IPS-15b (cell line): ENCODE data around the gene TLE6.
"Not testable (repeated sequence)": the region's sequence is repeated elsewhere in the genome, so short reads cannot be mapped to it uniquely, and the experiment has no call there.

Experiments
- H3K27me3 ChIP-seq: one replicate; pipeline ENCODE4 v1.6.1; 2013; ENCODE audit warnings: low read length; ENCODE audit not compliant: control insufficient read depth, insufficient read depth
- H3K36me3 ChIP-seq: one replicate; pipeline ENCODE4 v1.6.1; 2013; ENCODE audit warnings: low read length; ENCODE audit not compliant: control insufficient read depth, insufficient read depth
- H3K4me1 ChIP-seq: one replicate; pipeline ENCODE4 v1.6.1; 2013; ENCODE audit warnings: mild to moderate bottlenecking, low read length; ENCODE audit not compliant: control insufficient read depth, insufficient read depth
- H3K4me3 ChIP-seq: one replicate; pipeline ENCODE4 v1.5.1; 2013; ENCODE audit warnings: low read depth, low read length
- H3K9ac ChIP-seq: one replicate; pipeline ENCODE4 v1.6.1; 2013; ENCODE audit warnings: low read depth, mild to moderate bottlenecking, low read length
- H3K9me3 ChIP-seq: one replicate; pipeline ENCODE4 v1.6.1; 2013; ENCODE audit warnings: mild to moderate bottlenecking, low read length; ENCODE audit not compliant: control insufficient read depth, insufficient read depth

The TLE6 gene

GRCh38 chr19:3007975-3008374 lies 30.6 kb downstream of the TLE6 start:
- Histone ChIP-seq H3K36me3 (no peaks in the 10 kb centered on the region), H3K27me3 (no peaks in the 10 kb centered on the region), H3K4me3 (no peak overlapping the region), H3K9me3 (no peaks in the 10 kb centered on the region), H3K9ac (no peak overlapping the region), H3K4me1 (no peaks in the 10 kb centered on the region)

GRCh38 chr19:3008994-3009393 lies 31.6 kb downstream of the TLE6 start:
- no peak overlapping the region for H3K4me3 ChIP-seq
- no peaks in the 10 kb centered on the region for H3K27me3 ChIP-seq
- H3K4me1 ChIP-seq, result no peaks in the 10 kb centered on the region
- no peak overlapping the region for H3K9ac ChIP-seq
- H3K36me3 ChIP-seq, result no peaks in the 10 kb centered on the region
- H3K9me3 ChIP-seq, result no peaks in the 10 kb centered on the region

- no peaks in the 10 kb centered on the region for H3K27me3 ChIP-seq
- no peaks in the 10 kb centered on the region for H3K36me3 ChIP-seq
- H3K4me1 ChIP-seq, result no peaks in the 10 kb centered on the region
- no peak overlapping the region for H3K9ac ChIP-seq
- no peaks in the 10 kb centered on the region for H3K9me3 ChIP-seq
- no peak overlapping the region for H3K4me3 ChIP-seq
Observed at GRCh38 chr19:3010871-3011270, 33.5 kb downstream of the TLE6 start.

- not testable (repeated sequence) for H3K27me3 ChIP-seq, H3K9ac ChIP-seq, H3K4me1 ChIP-seq, H3K36me3 ChIP-seq, H3K4me3 ChIP-seq, H3K9me3 ChIP-seq
Observed at GRCh38 chr19:3012059-3012458, 34.7 kb downstream of the TLE6 start.

- Histone ChIP-seq H3K9ac (no peak overlapping the region), H3K9me3 (no peaks in the 10 kb centered on the region), H3K4me3 (no peak overlapping the region), H3K36me3 (no peaks in the 10 kb centered on the region), H3K27me3 (no peaks in the 10 kb centered on the region), H3K4me1 (no peaks in the 10 kb centered on the region)
Observed at GRCh38 chr19:3012621-3013262, 35.4 kb downstream of the TLE6 start.

GRCh38 chr19:3013263-3013725 lies 35.9 kb downstream of the TLE6 start:
- no peaks in the 10 kb centered on the region for H3K4me1 ChIP-seq
- H3K9me3 ChIP-seq, result no peaks in the 10 kb centered on the region
- no peak overlapping the region for H3K9ac ChIP-seq
- no peak overlapping the region for H3K4me3 ChIP-seq
- no peaks in the 10 kb centered on the region for H3K27me3 ChIP-seq
- no peaks in the 10 kb centered on the region for H3K36me3 ChIP-seq

- no peaks in the 10 kb centered on the region for H3K27me3 ChIP-seq
- H3K4me3 ChIP-seq, result no peak overlapping the region
- H3K4me1 ChIP-seq, result no peaks in the 10 kb centered on the region
- no peak overlapping the region for H3K9ac ChIP-seq
- no peaks in the 10 kb centered on the region for H3K9me3 ChIP-seq
- H3K36me3 ChIP-seq, result no peaks in the 10 kb centered on the region
Observed at GRCh38 chr19:3014135-3014534, 36.8 kb downstream of the TLE6 start.

- H3K4me3 ChIP-seq, result no peak overlapping the region
- no peak overlapping the region for H3K9ac ChIP-seq
- no peaks in the 10 kb centered on the region for H3K27me3 ChIP-seq
- H3K36me3 ChIP-seq, result no peaks in the 10 kb centered on the region
- H3K9me3 ChIP-seq, result no peaks in the 10 kb centered on the region
- no peaks in the 10 kb centered on the region for H3K4me1 ChIP-seq
Observed at GRCh38 chr19:3015126-3016057, 38.0 kb downstream of the TLE6 start.

- Histone ChIP-seq H3K9ac (no peak overlapping the region), H3K27me3 (no peaks in the 10 kb centered on the region), H3K9me3 (no peaks in the 10 kb centered on the region)
Observed at GRCh38 chr19:3017923-3018322, 40.6 kb downstream of the TLE6 start.

GRCh38 chr19:3019211-3019854 lies 42.0 kb downstream of the TLE6 start:
- Histone ChIP-seq H3K36me3 (no peaks in the 10 kb centered on the region), H3K4me1 (no peaks in the 10 kb centered on the region), H3K27me3 (peaks cover 9% of the 10 kb centered on the region), H3K9ac (no peak overlapping the region), H3K4me3 (no peak overlapping the region), H3K9me3 (no peaks in the 10 kb centered on the region)

More at GRCh38 chr19:3017923-3018322, 40.6 kb downstream of the TLE6 start:
- no peaks in the 10 kb centered on the region for H3K4me1 ChIP-seq
- no peak overlapping the region for H3K4me3 ChIP-seq
- no peaks in the 10 kb centered on the region for H3K36me3 ChIP-seq

- peaks cover 18% of the 10 kb centered on the region for H3K27me3 ChIP-seq
- no peak overlapping the region for H3K9ac ChIP-seq
Observed at GRCh38 chr19:3020321-3020960, 43.1 kb downstream of the TLE6 start.

More at GRCh38 chr19:3020321-3020960, 43.1 kb downstream of the TLE6 start:
- H3K4me1 ChIP-seq, result no peaks in the 10 kb centered on the region
- H3K4me3 ChIP-seq, result no peak overlapping the region
- no peaks in the 10 kb centered on the region for H3K9me3 ChIP-seq
- no peaks in the 10 kb centered on the region for H3K36me3 ChIP-seq
